HepG2 (cell line): Measurements from ENCODE around the gene ATXN2. TPM values are rescaled to one million over a fixed set of nuclear protein-coding genes. Genes with fewer than 3 reads are reported as not detected.

Source experiments
- ATAC-seq: fragments of 200-7000 bp; cut with Tn5 transposase; 3 replicates; pipeline ENCODE4 v1.9.1; 2020; ENCODE audit warnings: mild to moderate bottlenecking, moderate library complexity
- BruUV-seq: library from RNA; stranded (reverse); fragments of 400-500 nt; replicated peaks from 2 replicates; lab custom pipeline; 2021; lab: Mats Ljungman, UMichigan
- CTCF ChIA-PET: fragments of 300-600 bp; formaldehyde crosslinking; extraction: SDS; loops from one replicate; lab custom pipeline; 2021; ENCODE audit warnings: low total read pairs, inconsistent platforms, low intra/inter-chr PET ratio; lab: Yijun Ruan, JAX
- POLR2A ChIA-PET: fragments of 350-600 bp; sonication (Branson Sonifier 250); formaldehyde crosslinking; loops from one replicate; lab custom pipeline; 2020; ENCODE audit warnings: antibody characterized with exemption, inconsistent platforms; lab: Yijun Ruan, JAX
- DNase-seq: peaks from one replicate; pipeline ENCODE4 v3.0.0-alpha.2; 2015; ENCODE audit warnings: low spot score
- FAIRE-seq: peaks from 3 replicates; lab custom pipeline; 2011; peaks lifted over from hg19 to GRCh38; lab: Jason Lieb, UNC
- H2AFZ ChIP-seq: one replicate; pipeline ENCODE4 v1.6.1; 2011; ENCODE audit warnings: low read length, inconsistent platforms
- H3K27ac ChIP-seq: fragments of 300-600 bp; 3 replicates; pipeline ENCODE4 v1.8.0; 2011; ENCODE audit warnings: mixed run types, mild to moderate bottlenecking, mixed read lengths, low read length, inconsistent platforms; ENCODE audit not compliant: insufficient read depth; ENCODE audit errors: extremely low read length
- H3K27me3 ChIP-seq, 2 experiments: fragments of 200-600 bp in 1 of 2; 2 replicates in 1 of 2; 3 replicates in 1 of 2; pipeline versions ENCODE4 v1.6.0 to v1.8.0; 2011; ENCODE audit warnings: low read length in 2 of 2, mild to moderate bottlenecking in 2 of 2, moderate library complexity in 2 of 2, inconsistent platforms in 1 of 2; ENCODE audit not compliant: insufficient read depth in 2 of 2, control insufficient read depth in 1 of 2
- H3K36me3 ChIP-seq, 2 experiments: fragments of 200-600 bp in 1 of 2; replicated peaks in 1 of 2; 2 replicates in 1 of 2; 3 replicates in 1 of 2; pipeline versions ENCODE4 v1.5.1 to v1.8.0; 2011; ENCODE audit warnings: low read length in 2 of 2, inconsistent platforms in 1 of 2; ENCODE audit not compliant: insufficient read depth in 2 of 2, control insufficient read depth in 1 of 2
- H3K4me1 ChIP-seq: 2 replicates; pipeline ENCODE4 v1.5.1; 2012; ENCODE audit warnings: low read length, inconsistent platforms; ENCODE audit not compliant: insufficient read depth
- H3K4me2 ChIP-seq: 2 replicates; pipeline ENCODE4 v1.6.0; 2011; ENCODE audit warnings: low read depth, low read length, inconsistent platforms
- H3K4me3 ChIP-seq, 3 experiments: fragments of 200-600 bp in 1 of 3; sonication (generic), shearing (Covaris generic) in 1 of 3; replicated peaks in 1 of 3; 2 replicates each; pipeline ENCODE4 v1.5.1; 2011 to 2016; ENCODE audit warnings: low read length in 3 of 3, inconsistent platforms in 2 of 3, low read depth in 2 of 3, mild to moderate bottlenecking in 2 of 3, control low read depth in 1 of 3, mixed read lengths in 1 of 3; ENCODE audit not compliant: insufficient read depth in 1 of 3
- H3K79me2 ChIP-seq: one replicate; pipeline ENCODE4 v1.6.1; 2011; ENCODE audit warnings: low read length, inconsistent platforms; ENCODE audit not compliant: insufficient read depth
- H3K9ac ChIP-seq: 2 replicates; pipeline ENCODE4 v1.6.0; 2011; ENCODE audit warnings: mild to moderate bottlenecking, low read depth, low read length, inconsistent platforms; ENCODE audit not compliant: insufficient read depth
- H3K9me3 ChIP-seq: 2 replicates; pipeline ENCODE4 v1.5.1; 2012; ENCODE audit warnings: mild to moderate bottlenecking, low read length
- H4K20me1 ChIP-seq: 2 replicates; pipeline ENCODE4 v1.6.0; 2011; ENCODE audit warnings: inconsistent platforms, mild to moderate bottlenecking, low read length, moderate library complexity; ENCODE audit not compliant: insufficient read depth
- ASH2L ChIP-seq: fragments of 300-600, 200-600 bp; sonication (generic); IDR thresholded peaks from 2 replicates; pipeline ENCODE4 v1.7.0; 2017; ENCODE audit warnings: low read depth, mild to moderate bottlenecking, moderate library complexity, mixed read lengths, low read length; ENCODE audit not compliant: insufficient read length
- MTF2 ChIP-seq: sonication (generic); formaldehyde crosslinking; IDR thresholded peaks from 2 replicates; pipeline ENCODE4 v1.5.0; 2020; ENCODE audit warnings: missing genetic modification reagents, borderline replicate concordance
- ZNF256 ChIP-seq: sonication (generic); formaldehyde crosslinking; conservative IDR thresholded peaks from 2 replicates; pipeline ENCODE4 v1.4.0; 2020; ENCODE audit warnings: missing genetic modification reagents
- ZNF558 ChIP-seq: sonication (generic); formaldehyde crosslinking; IDR thresholded peaks from 2 replicates; pipeline ENCODE4 v1.9.0; 2022; ENCODE audit warnings: mild to moderate bottlenecking, missing genetic modification reagents, borderline replicate concordance
- ZNF720 ChIP-seq: sonication (generic); formaldehyde crosslinking; IDR thresholded peaks from 2 replicates; pipeline ENCODE4 v1.4.0; 2020; ENCODE audit warnings: missing genetic modification reagents
- ZSCAN12 ChIP-seq: sonication (generic); formaldehyde crosslinking; IDR thresholded peaks from 2 replicates; pipeline ENCODE4 v1.9.0; 2021; ENCODE audit warnings: mild to moderate bottlenecking, missing genetic modification reagents
- WGBS: methylation state at CpG from one replicate; pipeline ENCODE4 v1.1.6; 2017; ENCODE audit warnings: low lambda C conversion rate; 5-methylcytosine and 5-hydroxymethylcytosine counted together
- in situ Hi-C: cut with HindIII; loops from 2 replicates; pipeline ENCODE4 v1.10.0; 2017; ENCODE audit warnings: low pct_unique_long_range_greater_than_20kb; ENCODE audit not compliant: extremely low pct_ligation_motif_present
- intact Hi-C: fragments of 100-400 bp; cut with micrococcal nuclease; formaldehyde crosslinking; loops from one replicate; pipeline ENCODE4 v1.10.0; 2022; ENCODE audit not compliant: unreplicated experiment
- polyA plus RNA-seq, 8 experiments: library from polyadenylated mRNA; depleted of rRNA in 3 of 8; stranded (reverse) in 7 of 8; unstranded in 1 of 8; fragments of >200 nt; fragmentation: Illumina TruSeq in 4 of 8; extraction: Trizol in 4 of 8; gene quantifications; 2 replicates each; pipeline versions ENCODE4 v1.2.1 to v1.2.3, GENCODE V29; 2011 to 2016; ENCODE audit warnings: low read depth in 4 of 8, missing spikeins in 1 of 8, mixed read lengths in 1 of 8; ENCODE audit not compliant: insufficient read depth in 1 of 8
- total RNA-seq, 5 experiments: library from RNA; depleted of rRNA; stranded (reverse); fragments of >200 nt; fragmentation: Illumina TruSeq; extraction: Trizol; gene quantifications; 2 replicates each; pipeline ENCODE4 v1.2.3, GENCODE V29; 2016; ENCODE audit warnings: low read depth in 1 of 5
- TF ChIP-seq, protein P1 (sequence below): sonication (generic); formaldehyde crosslinking; IDR thresholded peaks from 2 replicates; pipeline ENCODE4 v1.4.0; 2020; ENCODE audit warnings: missing genetic modification reagents
- TF ChIP-seq, protein P2 (sequence below): sonication (generic); formaldehyde crosslinking; IDR thresholded peaks from 2 replicates; pipeline ENCODE4 v1.8.1; 2023; ENCODE audit warnings: mild to moderate bottlenecking, inconsistent platforms, moderate library complexity, missing genetic modification reagents, borderline replicate concordance
- TF ChIP-seq, protein P3 (sequence below): sonication (generic); formaldehyde crosslinking; IDR thresholded peaks from one replicate; pipeline ENCODE4 v1.5.1; 2020; ENCODE audit warnings: mild to moderate bottlenecking, missing genetic modification reagents; ENCODE audit errors: not compliant biosample characterization

The ATXN2 gene
- total and polyA plus RNA-seq, 2 of the 13 experiments (the other 11 are each of a cell fraction or from before 2014, with no cell fraction given): 18.1 to 27.1 TPM

DNA sequence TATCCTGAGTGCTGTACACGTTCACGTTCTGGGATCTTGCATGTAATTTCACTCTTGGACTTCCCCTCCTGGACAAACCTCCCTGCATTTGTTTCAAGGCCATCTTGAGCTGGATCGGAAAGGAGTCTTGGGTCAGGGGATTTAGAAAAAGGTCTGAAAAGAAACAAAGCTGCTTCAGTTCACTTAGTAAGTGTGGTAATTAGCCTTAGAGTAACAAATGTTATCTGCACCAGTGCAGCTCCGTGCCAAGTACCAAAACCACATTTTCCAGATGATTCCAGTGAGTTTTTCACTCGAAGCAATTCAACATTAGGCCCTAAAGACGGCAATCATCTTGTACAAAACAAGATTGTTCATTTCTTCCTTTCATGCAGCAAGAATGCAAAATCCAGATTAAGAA, 39.4 kb upstream of the ATXN2 start:
- CTCF ChIA-PET: no interaction called here
- no peak overlapping the region for H2AFZ ChIP-seq
- ATAC-seq: no peak

More for the DNA sequence above, 39.4 kb upstream of the ATXN2 start:
- Histone ChIP-seq H3K4me1 (peaks cover 35% of the 10 kb centered on the region), H3K27me3 (no peaks in the 10 kb centered on the region), H3K36me3 (peaks cover 0 to 11% of the 10 kb centered on the region in 2 experiments; a peak in 1 of 5 replicates), H4K20me1 (no peaks in the 10 kb centered on the region), H3K79me2 (no peaks in the 10 kb centered on the region), H3K9me3 (no peaks in the 10 kb centered on the region), H3K4me2 (no peak overlapping the region), H3K27ac (no peak overlapping the region), H3K4me3 (no peak overlapping the region), H3K9ac (no peak overlapping the region)
- TF ChIP-seq ZNF558 (no peak), ZNF720 (no peak), MTF2 (CRISPR knock-in tag) (no peak), ZSCAN12 (CRISPR knock-in tag) (no peak), ZNF256 (CRISPR knock-in tag) (no peak), ASH2L (no peak)
- TF ChIP-seq, protein P1, sequence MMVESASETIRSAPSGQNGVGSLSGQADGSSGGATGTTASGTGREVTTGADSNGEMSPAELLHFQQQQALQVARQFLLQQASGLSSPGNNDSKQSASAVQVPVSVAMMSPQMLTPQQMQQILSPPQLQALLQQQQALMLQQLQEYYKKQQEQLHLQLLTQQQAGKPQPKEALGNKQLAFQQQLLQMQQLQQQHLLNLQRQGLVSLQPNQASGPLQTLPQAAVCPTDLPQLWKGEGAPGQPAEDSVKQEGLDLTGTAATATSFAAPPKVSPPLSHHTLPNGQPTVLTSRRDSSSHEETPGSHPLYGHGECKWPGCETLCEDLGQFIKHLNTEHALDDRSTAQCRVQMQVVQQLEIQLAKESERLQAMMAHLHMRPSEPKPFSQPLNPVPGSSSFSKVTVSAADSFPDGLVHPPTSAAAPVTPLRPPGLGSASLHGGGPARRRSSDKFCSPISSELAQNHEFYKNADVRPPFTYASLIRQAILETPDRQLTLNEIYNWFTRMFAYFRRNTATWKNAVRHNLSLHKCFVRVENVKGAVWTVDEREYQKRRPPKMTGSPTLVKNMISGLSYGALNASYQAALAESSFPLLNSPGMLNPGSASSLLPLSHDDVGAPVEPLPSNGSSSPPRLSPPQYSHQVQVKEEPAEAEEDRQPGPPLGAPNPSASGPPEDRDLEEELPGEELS (CRISPR knock-in tag): no peak
- TF ChIP-seq, protein P2, sequence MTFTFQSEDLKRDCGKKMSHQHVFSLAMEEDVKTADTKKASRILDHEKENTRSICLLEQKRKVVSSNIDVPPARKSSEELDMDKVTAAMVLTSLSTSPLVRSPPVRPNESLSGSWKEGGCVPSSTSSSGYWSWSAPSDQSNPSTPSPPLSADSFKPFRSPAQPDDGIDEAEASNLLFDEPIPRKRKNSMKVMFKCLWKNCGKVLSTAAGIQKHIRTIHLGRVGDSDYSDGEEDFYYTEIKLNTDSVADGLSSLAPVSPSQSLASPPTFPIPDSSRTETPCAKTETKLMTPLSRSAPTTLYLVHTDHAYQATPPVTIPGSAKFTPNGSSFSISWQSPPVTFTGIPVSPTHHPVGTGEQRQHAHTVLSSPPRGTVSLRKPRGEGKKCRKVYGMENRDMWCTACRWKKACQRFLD: no peak
- TF ChIP-seq, protein P3, sequence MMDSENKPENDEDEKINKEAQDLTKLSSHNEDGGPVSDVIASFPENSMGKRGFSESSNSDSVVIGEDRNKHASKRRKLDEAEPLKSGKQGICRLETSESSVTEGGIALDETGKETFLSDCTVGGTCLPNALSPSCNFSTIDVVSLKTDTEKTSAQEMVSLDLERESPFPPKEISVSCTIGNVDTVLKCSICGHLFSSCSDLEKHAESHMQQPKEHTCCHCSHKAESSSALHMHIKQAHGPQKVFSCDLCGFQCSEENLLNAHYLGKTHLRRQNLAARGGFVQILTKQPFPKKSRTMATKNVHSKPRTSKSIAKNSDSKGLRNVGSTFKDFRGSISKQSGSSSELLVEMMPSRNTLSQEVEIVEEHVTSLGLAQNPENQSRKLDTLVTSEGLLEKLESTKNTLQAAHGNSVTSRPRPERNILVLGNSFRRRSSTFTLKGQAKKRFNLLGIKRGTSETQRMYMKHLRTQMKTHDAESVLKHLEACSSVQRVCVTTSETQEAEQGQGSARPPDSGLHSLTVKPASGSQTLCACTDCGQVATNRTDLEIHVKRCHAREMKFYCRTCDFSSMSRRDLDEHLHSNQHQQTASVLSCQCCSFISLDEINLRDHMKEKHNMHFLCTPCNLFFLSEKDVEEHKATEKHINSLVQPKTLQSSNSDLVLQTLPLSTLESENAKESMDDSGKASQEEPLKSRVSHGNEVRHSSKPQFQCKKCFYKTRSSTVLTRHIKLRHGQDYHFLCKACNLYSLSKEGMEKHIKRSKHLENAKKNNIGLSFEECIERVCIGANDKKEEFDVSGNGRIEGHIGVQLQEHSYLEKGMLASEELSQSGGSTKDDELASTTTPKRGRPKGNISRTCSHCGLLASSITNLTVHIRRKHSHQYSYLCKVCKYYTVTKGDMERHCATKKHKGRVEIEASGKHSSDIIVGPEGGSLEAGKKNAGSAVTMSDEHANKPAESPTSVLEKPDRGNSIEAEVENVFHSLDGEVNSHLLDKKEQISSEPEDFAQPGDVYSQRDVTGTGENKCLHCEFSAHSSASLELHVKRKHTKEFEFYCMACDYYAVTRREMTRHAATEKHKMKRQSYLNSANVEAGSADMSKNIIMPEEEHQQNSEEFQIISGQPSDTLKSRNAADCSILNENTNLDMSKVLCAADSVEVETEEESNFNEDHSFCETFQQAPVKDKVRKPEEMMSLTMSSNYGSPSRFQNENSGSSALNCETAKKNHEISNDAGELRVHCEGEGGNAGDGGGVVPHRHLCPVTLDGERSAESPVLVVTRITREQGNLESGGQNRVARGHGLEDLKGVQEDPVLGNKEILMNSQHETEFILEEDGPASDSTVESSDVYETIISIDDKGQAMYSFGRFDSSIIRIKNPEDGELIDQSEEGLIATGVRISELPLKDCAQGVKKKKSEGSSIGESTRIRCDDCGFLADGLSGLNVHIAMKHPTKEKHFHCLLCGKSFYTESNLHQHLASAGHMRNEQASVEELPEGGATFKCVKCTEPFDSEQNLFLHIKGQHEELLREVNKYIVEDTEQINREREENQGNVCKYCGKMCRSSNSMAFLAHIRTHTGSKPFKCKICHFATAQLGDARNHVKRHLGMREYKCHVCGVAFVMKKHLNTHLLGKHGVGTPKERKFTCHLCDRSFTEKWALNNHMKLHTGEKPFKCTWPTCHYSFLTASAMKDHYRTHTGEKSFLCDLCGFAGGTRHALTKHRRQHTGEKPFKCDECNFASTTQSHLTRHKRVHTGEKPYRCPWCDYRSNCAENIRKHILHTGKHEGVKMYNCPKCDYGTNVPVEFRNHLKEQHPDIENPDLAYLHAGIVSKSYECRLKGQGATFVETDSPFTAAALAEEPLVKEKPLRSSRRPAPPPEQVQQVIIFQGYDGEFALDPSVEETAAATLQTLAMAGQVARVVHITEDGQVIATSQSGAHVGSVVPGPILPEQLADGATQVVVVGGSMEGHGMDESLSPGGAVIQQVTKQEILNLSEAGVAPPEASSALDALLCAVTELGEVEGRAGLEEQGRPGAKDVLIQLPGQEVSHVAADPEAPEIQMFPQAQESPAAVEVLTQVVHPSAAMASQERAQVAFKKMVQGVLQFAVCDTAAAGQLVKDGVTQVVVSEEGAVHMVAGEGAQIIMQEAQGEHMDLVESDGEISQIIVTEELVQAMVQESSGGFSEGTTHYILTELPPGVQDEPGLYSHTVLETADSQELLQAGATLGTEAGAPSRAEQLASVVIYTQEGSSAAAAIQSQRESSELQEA (CRISPR knock-in tag): no peak
- in situ Hi-C loops (no loop called here), intact Hi-C loops (no loop called here)
- 95% methylated on average over 6 of the region's 6 CpGs for WGBS
- POLR2A ChIA-PET: no interaction called here
- no TSS peak for BruUV-seq
- DNase-seq (no peak), FAIRE-seq (no peak)
